Stimulated activated effector memory CD8-positive, alpha-beta T cell treated with anti-CD3 and anti-CD28 coated beads, Interleukin-12 subunit alpha, Interleukin-12 subunit beta, amount 100 ng/mL, for 72 hours (primary cell): ENCODE results near the gene WNT3A.

Source experiments
- ATAC-seq: fragments of 150-1000 bp; cut with Tn5 transposase; 2 replicates; pipeline ENCODE4 v1.10.0; 2021
- DNase-seq, 2 donors: peaks; one replicate each; pipeline ENCODE4 v3.0.0; 2021 to 2022; ENCODE audit warnings: low spot score in 2 of 2
- H3K27ac Mint-ChIP-seq: one replicate; pipeline ENCODE4 v1.8.0; 2022; ENCODE audit warnings: mild to moderate bottlenecking, mixed read lengths
- H3K36me3 Mint-ChIP-seq: one replicate; pipeline ENCODE4 v1.8.0; 2022; ENCODE audit warnings: mild to moderate bottlenecking, mixed read lengths
- H3K4me1 Mint-ChIP-seq: one replicate; pipeline ENCODE4 v1.8.0; 2022; ENCODE audit warnings: mixed read lengths
- H3K4me3 Mint-ChIP-seq: one replicate; pipeline ENCODE4 v1.8.0; 2022; ENCODE audit warnings: mild to moderate bottlenecking, mixed read lengths
- H3K9me3 Mint-ChIP-seq: one replicate; pipeline ENCODE4 v1.8.0; 2022; ENCODE audit warnings: mixed read lengths

The WNT3A gene

DNA sequence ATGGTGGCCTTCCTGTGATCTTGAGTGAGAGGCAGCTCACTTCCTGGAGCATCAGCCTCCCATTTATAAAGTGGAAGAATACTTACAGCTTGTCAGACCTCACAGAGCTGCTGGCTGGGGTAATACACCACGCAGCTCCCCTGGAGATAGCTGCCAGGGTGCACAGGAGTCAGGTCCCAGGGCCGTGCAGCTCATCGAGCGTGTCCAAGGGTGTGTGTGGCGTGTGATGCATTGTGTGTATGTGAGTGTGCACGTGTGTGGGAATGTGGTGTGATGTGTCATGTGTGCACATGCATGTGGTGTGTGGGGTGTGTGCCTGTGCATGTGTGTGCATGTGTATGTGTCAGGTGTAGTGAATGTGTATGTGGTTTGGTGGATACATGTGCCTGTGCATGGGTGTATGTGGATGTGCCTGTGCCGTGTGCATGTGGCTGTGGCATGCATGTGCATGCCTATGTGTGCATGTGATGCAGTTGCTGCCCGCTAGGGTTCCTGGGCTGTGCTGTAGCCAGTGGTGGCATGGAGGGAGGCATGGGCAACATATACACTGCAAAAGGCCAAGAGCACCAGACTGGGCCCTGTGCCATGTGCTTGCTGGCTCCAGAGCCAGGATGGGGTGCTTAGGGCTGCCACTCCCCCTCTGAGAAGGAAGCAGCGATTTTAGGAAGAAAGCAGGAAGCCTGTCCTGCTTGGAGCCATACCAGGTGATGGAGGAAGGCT is 24.6 kb downstream of the WNT3A start:
- Mint-ChIP-seq H3K36me3 (no peaks in the 10 kb centered on the region), H3K9me3 (no peaks in the 10 kb centered on the region), H3K4me3 (no peak overlapping the region), H3K27ac (no peak overlapping the region), H3K4me1 (no peaks in the 10 kb centered on the region)
- ATAC-seq (peak; percentile 24), DNase-seq (no peak)

DNA sequence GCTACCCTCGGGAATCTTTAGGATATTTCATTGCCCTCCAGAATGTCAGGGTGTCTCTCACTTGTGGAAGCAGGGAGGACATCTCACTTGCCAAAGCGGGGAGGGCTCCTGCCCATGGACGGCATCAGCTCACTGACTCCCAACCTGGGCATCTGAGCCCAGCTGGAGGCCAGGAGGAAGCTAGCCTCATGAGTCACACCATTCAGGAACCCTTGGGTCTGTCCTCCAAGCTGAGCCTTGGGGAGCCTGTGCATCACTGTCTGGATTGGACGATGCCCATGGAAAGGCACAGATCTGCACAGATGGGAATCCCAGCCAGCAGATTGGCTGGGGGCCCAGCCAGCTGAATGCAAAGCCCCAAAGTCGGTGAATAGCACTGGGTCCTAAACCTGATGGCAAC is 25.2 kb downstream of the WNT3A start:
- Mint-ChIP-seq H3K9me3 (no peaks in the 10 kb centered on the region), H3K4me1 (no peaks in the 10 kb centered on the region), H3K27ac (no peak overlapping the region), H3K36me3 (no peaks in the 10 kb centered on the region), H3K4me3 (no peak overlapping the region)
- ATAC-seq: no peak
- DNase-seq: no peak

DNA sequence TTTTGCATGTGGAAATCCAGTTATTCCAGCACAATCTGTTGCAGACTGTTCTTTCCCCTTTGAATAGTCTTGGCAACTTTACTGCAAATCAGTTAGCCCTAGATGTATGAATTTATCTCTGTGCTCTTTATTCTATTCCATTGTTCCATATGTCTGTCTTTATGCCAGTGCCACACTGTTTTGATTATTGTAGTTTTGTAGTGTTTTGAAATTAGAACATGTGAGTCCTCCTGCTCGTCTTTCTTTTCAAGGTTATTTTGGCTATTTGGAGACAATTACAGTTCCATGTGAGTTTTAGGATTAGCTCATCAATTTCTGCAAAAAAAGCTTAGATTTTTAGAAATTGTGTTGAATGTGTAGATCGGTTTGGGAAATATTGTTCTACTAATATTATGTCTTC is 26.6 kb downstream of the WNT3A start:
- Mint-ChIP-seq H3K27ac (no peak overlapping the region), H3K4me3 (no peak overlapping the region), H3K4me1 (no peaks in the 10 kb centered on the region), H3K36me3 (no peaks in the 10 kb centered on the region), H3K9me3 (no peaks in the 10 kb centered on the region)
- no peak for DNase-seq
- ATAC-seq: no peak

DNA sequence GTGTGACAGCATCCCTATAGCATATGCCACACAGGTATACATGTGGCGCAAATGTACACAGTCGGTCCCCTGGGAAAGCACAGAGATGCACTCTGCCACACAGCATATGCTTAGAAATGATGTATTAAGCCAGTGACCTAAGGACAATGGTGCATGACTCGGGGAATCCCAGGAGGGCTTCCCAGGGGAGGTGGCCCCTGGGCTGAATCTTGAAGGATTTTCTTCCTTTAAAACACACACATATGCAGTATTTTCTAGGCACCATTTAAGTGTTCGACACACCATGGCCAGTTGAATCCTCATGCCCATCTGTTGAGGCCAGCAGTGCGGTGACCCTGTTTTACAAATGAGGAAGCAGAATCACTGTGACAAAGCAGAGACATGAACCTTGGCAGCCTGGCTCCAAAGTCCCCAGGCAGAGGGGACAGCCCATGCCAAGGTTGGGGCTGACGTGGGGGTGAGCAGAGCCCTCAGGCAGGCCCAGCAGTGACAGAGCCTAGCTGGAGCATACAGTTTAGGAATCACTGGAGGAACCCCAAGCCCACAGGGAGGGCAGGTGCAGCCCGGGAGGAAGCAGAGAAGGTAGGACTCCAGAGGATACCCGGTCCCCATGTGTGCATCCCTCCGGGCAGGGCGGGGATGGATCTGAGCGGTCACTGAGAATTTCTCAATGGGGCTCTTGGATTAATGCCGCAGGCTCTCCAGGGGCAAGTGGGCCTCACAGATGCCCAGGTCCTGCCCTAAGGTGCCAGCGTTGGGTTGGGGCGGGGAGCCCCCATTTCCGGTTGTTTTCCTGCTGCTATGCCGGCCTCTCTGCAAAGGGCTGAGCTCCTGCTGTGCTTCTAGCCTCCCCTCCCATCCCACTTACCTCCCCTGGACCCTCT is 28.4 kb downstream of the WNT3A start:
- DNase-seq (no peak), ATAC-seq (no peak)
- Mint-ChIP-seq H3K4me3 (no peak overlapping the region), H3K9me3 (no peaks in the 10 kb centered on the region), H3K27ac (no peak overlapping the region), H3K4me1 (no peaks in the 10 kb centered on the region), H3K36me3 (no peaks in the 10 kb centered on the region)

DNA sequence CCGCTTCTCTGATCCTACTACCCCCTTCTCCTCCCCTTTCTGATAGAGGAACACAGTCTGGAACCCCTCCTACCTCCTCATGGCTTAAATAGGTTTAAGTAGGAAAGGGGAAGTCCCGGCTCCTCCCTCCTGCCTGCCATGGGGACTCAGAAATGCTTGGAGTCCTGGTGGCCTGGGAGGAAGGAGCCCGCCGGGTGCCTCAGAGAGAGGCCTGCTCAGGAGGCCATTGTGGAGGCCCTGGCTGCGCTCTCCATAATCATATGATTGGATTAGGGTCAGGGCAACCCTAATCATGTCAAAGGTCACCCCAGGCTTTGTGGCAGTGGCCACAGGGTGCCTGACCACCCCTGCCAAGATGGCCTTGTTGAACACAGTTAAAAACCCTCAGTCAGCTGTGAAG is 29.0 kb downstream of the WNT3A start:
- H3K4me1 Mint-ChIP-seq: no peaks in the 10 kb centered on the region
- ATAC-seq: no peak
- H3K4me3 Mint-ChIP-seq: no peak overlapping the region
- H3K27ac Mint-ChIP-seq: no peak overlapping the region
- H3K36me3 Mint-ChIP-seq: no peaks in the 10 kb centered on the region
- no peaks in the 10 kb centered on the region for H3K9me3 Mint-ChIP-seq
- no peak for DNase-seq

DNA sequence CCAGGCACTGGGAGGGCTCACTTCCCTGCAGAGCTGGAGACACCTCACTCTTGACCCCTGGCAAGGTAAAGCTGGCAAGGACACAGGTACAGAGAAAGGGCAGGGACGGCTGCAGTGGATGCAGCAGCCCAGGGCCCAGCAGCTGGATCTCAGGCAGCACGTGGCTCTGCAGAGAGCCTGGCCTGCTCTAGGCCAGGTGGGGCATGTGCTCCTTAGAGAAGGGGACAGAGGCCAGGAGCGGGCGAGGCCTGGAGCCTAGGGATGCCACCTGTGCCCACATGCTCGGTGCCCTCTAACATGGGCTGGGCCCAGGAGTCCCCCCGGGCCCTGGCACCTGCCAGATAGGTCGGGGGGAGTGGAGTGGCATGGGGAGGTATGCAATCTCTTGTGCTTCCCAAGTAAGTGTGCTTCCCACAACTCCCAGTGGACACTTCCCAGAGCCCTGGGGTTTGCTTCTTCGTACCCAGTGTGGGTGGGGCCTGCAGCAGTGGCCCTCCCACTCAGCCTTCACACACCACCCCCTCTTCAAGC is 30.0 kb downstream of the WNT3A start:
- Mint-ChIP-seq H3K9me3 (no peaks in the 10 kb centered on the region), H3K4me3 (no peak overlapping the region), H3K27ac (no peak overlapping the region), H3K36me3 (no peaks in the 10 kb centered on the region), H3K4me1 (no peaks in the 10 kb centered on the region)
- ATAC-seq: no peak
- DNase-seq: no peak

DNA sequence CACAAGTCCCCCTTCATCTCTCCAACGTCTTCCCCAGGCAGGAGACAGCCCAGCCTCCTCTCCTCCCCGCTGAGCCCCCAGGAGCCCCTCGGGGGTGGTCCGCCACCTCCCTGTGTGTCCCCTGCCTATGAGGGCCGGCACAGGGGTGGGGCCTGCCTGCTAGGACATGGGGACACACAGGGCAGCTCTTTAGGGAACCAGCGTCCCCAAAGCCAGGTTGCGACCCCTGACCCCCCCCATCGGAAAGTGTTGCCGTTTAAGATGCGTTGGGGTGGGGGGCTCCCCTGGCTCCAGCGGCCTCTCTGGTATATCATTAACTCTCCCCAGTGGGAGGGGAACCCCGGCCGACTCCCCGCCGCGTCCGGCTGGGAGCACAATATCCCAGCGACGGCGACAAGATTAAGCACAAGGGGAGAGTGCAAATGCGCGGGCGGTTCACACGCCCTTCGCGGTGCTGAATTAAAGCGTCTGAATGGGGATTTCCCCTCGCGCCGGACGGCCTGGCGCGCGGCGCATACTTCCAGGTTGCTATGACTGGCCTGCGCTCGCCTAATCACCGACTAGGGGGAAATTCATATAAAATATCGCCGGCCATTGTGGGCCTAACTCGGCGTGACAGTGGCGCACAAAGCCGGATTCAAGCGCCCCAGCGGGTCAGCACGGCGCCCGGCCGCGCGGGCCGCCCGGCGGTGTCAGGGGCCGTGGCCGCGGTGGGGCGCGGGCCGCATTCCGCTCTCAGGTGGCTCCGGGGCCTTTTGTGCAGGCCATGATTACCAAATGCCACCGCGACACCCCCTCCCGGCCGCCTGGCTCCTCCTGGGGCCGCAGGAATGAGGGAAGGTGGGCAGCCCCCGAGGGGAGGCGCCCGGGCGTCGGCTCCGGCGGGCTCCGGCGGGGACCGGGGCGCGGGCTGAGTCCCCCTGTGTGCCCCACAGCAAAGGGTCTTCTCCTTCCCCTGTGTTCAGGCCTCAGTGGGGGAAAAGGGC is 30.9 kb downstream of the WNT3A start:
- H3K4me1 Mint-ChIP-seq: no peaks in the 10 kb centered on the region
- H3K36me3 Mint-ChIP-seq: no peaks in the 10 kb centered on the region
- no peak overlapping the region for H3K27ac Mint-ChIP-seq
- peak; percentile 92 for ATAC-seq
- peak in 1 of 2 donors; percentile 62 for DNase-seq
- no peaks in the 10 kb centered on the region for H3K9me3 Mint-ChIP-seq
- H3K4me3 Mint-ChIP-seq: peak overlapping the region; percentile 29

DNA sequence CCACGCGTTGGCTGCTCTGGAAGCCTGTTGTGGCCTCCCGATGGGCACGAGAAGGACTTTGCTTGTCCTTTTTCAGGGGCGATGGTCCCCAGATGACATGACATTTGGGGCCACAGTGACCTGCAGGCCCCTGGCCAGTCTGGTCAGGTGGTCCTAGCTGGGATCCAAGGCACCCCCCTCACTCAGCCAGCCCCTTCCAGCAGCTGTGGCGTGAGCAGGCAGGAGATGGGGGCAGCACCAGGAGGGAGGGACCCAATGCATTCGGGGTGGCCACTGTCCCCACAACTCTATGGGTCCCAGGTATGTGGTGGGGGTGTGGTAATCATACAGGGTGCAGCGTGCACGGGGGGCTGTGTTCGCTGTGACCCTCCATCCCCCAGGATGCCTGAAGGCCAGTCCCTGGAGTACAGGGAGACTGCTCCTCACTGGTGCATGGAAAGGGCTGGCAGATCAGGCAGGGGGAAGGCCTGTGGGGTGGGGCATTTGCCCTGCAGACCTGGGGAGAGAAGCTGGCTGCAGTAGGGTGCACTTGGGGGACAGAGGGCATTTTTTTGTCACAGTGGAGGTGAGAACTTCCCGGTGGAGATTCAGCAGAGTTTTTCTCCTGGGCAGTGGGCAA is 31.7 kb downstream of the WNT3A start:
- no peaks in the 10 kb centered on the region for H3K9me3 Mint-ChIP-seq
- no peak overlapping the region for H3K4me3 Mint-ChIP-seq
- H3K36me3 Mint-ChIP-seq: no peaks in the 10 kb centered on the region
- no peaks in the 10 kb centered on the region for H3K4me1 Mint-ChIP-seq
- no peak overlapping the region for H3K27ac Mint-ChIP-seq
- ATAC-seq (no peak), DNase-seq (no peak)

DNA sequence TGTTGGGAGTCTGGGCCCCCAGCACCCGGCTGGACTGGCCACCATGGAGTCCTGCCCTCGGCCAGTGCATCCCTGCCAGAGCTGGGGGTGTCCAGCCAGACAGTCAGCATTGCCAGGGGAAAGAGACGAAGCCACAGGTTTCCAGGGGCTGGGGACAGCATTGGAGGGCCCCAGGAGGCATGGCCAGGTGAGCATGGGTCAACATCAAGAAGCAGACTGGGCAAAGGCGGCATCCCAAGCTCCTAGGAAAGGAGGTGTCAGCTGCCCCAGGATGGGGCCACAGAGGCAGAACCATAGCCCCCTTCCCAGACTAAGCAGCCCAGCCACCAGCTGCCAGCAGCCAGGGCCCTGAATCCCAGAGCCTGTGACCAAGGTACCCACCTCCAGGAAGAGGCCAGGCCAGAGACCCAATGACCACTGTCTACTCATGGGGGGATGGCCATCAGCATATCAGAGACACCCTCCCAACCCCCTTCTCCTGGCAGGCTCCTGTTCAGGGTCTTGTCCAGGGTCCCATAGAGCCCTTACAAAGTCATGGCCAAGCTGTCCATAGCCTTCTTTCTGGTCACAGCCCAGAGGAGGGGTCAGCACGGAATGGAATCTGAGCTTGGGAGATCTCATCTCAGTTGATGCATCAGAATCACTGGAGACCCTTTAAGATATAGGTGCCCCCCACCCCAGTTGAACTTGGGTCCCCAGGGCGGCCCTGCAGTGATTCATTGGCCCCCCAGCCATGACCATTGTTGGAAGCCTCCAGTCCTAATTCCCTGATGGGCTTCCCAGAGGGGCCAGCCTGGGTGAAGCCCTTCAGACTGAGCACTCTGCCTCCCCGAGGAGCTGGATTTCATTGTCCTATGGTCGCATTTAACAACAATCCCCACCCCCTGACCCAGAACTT is 32.5 kb downstream of the WNT3A start:
- no peak for DNase-seq
- Mint-ChIP-seq H3K36me3 (no peaks in the 10 kb centered on the region), H3K27ac (no peak overlapping the region), H3K4me1 (no peaks in the 10 kb centered on the region), H3K9me3 (no peaks in the 10 kb centered on the region), H3K4me3 (no peak overlapping the region)
- no peak for ATAC-seq

DNA sequence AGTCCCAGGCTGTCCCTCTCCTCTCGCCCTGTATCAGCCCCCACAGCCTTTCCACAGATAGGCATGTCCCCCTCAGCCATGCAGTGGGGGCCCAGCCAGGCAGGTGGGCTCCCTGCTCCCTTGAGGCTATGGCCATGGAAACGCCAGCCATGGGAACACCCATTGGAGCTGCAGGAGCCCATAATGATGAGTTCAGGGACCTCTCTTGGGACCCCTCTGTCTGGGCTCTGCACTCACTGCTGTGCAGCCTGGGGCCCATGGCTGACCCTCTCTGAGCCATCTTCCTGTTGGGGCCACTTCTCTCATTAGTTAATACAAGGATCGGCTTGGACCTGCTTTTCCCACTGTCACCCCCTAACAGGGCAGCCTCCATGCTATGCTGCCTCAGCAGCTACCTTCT is 33.2 kb downstream of the WNT3A start:
- Mint-ChIP-seq H3K4me3 (no peak overlapping the region), H3K36me3 (no peaks in the 10 kb centered on the region), H3K4me1 (no peaks in the 10 kb centered on the region), H3K9me3 (no peaks in the 10 kb centered on the region), H3K27ac (no peak overlapping the region)
- DNase-seq: no peak
- no peak for ATAC-seq

DNA sequence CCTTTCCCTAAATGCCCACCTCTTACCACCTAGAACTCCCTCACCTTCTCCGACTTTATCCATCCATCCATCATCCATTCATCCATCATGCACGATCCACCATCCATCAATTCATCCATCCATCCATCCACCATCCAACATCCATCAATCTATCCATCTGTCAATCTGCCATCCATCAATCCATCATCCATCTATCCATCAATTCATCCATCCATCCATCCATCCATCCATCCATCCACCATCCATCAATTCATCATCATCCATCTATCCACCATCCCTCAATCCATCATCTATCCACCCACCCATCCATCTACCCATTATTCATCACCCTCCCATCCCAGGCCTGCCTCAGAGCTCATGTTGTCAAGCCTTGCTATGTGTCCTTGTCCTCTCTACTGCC is 34.5 kb downstream of the WNT3A start:
- Mint-ChIP-seq H3K4me3 (no peak overlapping the region), H3K36me3 (no peaks in the 10 kb centered on the region)
- no peak for ATAC-seq

DNA sequence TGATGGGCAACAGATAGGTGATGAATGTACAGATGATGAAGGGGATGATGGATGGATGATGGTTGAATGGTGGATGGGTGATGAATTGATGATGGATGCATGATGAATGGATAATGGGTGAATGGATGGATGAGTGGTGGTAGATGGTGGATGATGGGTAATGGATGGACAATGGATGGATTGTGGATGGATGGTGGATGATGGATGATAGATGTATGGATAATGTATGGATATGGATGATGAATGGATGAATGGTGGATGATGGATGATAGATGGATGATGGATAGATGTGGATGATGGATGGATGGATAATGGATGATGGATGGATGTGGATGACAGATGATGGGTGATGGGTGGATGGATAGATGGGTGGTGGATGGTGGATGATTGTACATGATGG is 35.7 kb downstream of the WNT3A start:
- no peaks in the 10 kb centered on the region for H3K36me3 Mint-ChIP-seq
- DNase-seq (no peak), ATAC-seq (no peak)
- H3K4me3 Mint-ChIP-seq: no peak overlapping the region
- no peaks in the 10 kb centered on the region for H3K9me3 Mint-ChIP-seq
- no peaks in the 10 kb centered on the region for H3K4me1 Mint-ChIP-seq
- no peak overlapping the region for H3K27ac Mint-ChIP-seq

More for the DNA sequence above, 34.5 kb downstream of the WNT3A start:
- no peak for DNase-seq
- Mint-ChIP-seq H3K9me3 (no peaks in the 10 kb centered on the region), H3K27ac (no peak overlapping the region), H3K4me1 (no peaks in the 10 kb centered on the region)

DNA sequence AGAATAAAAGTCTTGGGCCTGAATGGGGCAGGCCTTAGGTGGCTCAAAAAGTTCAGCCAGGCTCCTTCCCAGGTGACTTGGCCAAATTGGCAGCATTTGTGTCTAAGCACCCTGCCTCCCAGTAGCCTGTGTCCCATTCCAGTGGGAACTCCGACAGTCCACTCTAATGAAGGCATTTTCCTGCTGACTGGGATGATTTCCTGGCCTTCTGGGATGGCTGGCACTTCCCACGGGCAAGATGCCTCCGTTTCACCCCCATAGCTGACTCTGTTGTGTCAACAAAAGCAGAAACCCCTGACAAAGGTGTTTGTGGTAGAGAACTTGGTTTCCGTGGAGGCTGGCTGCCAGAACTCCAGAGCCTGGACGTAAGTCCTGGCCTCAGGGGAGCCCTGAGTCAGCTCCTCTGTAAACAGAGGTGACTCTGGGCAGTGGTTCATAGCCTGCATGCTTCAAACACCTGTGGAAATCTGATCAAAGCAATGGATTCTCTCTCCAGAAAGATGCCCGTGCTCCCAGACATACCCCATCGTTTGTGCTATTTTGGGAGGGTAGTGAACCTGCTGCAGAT is 36.6 kb downstream of the WNT3A start:
- no peak for ATAC-seq
- Mint-ChIP-seq H3K36me3 (no peaks in the 10 kb centered on the region), H3K9me3 (no peaks in the 10 kb centered on the region), H3K4me3 (no peak overlapping the region), H3K27ac (no peak overlapping the region), H3K4me1 (no peaks in the 10 kb centered on the region)
- no peak for DNase-seq

DNA sequence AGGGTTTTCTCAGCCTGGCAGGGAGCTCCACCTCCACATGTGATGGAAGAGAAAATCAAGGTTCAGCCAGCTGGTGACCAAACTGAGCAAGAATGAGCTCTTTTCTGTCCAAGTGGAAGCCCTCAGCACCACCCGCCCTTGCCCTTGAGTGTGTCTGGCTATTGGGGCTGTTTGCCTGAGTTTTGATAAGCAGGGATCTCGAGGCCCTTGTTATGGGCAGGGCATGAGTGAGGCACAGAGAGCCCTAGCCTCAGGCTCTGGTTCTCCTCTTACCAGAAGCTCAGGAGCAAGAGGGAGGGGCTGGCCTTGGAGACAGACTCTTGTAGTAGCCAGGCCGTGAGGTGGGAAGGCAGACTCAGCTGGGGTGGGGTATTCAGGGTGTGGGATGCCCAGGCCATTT is 38.2 kb downstream of the WNT3A start:
- no peak overlapping the region for H3K4me3 Mint-ChIP-seq

More for the DNA sequence above, 38.2 kb downstream of the WNT3A start:
- Mint-ChIP-seq H3K36me3 (no peaks in the 10 kb centered on the region), H3K27ac (no peak overlapping the region), H3K9me3 (no peaks in the 10 kb centered on the region), H3K4me1 (no peaks in the 10 kb centered on the region)
- DNase-seq (no peak), ATAC-seq (no peak)
